Activated CD8-positive, alpha-beta T cell treated with anti-CD3 and anti-CD28 coated beads, Interleukin-2, amount 10 ng/mL, durations not matched to agents 7 days and 5 days (primary cell): ENCODE results near the gene SLC39A7. TPM values are rescaled to one million over a fixed set of nuclear protein-coding genes. Genes with fewer than 3 reads are reported as not detected.
A peak's percentile ranks its signal among the peaks of the same experiment; 100 is the strongest.

Experiments used
- ATAC-seq: fragments of 150-1000 bp; cut with Tn5 transposase; one replicate; pipeline ENCODE4 v1.10.0; 2021; ENCODE audit warnings: moderate library complexity
- CTCF ChIA-PET: fragments of 350-600 bp; sonication (Branson Sonifier 250); formaldehyde crosslinking; loops from one replicate; lab custom pipeline; 2021; ENCODE audit warnings: antibody characterized with exemption; lab: Charles Lee
- POLR2A ChIA-PET: fragments of 350-600 bp; sonication (Branson Sonifier 250); formaldehyde crosslinking; loops from one replicate; lab custom pipeline; 2021; ENCODE audit warnings: antibody characterized with exemption; lab: Charles Lee
- DNase-seq: peaks from one replicate; pipeline ENCODE4 v3.0.0-alpha.2; 2020
- H3K27ac Mint-ChIP-seq: one replicate; pipeline ENCODE4 v1.8.0; 2021; ENCODE audit warnings: mild to moderate bottlenecking, mixed read lengths
- H3K27me3 Mint-ChIP-seq: one replicate; pipeline ENCODE4 v1.8.0; 2021; ENCODE audit warnings: low read depth, mixed read lengths
- H3K36me3 Mint-ChIP-seq: one replicate; pipeline ENCODE4 v1.8.0; 2021; ENCODE audit warnings: low read depth, mixed read lengths
- H3K4me1 Mint-ChIP-seq: one replicate; pipeline ENCODE4 v1.8.0; 2021; ENCODE audit warnings: low read depth, mixed read lengths
- H3K4me3 Mint-ChIP-seq: one replicate; pipeline ENCODE4 v1.8.0; 2021; ENCODE audit warnings: mild to moderate bottlenecking, mixed read lengths
- H3K9me3 Mint-ChIP-seq: one replicate; pipeline ENCODE4 v1.8.0; 2022; ENCODE audit warnings: mixed read lengths; ENCODE audit not compliant: insufficient read depth
- total RNA-seq, 2 experiments: library from RNA; stranded (reverse); gene quantifications; one replicate each; pipeline ENCODE4 v1.2.3, GENCODE V29; 2021

The SLC39A7 gene
- total RNA-seq, 2 experiments from 2014 or later: 45.6 to 50.8 TPM

- Mint-ChIP-seq H3K9me3 (peaks cover 15% of the 10 kb centered on the region), H3K4me3 (no peak overlapping the region), H3K36me3 (peaks cover 23% of the 10 kb centered on the region), H3K27ac (peak overlapping the region; percentile 16), H3K27me3 (no peaks in the 10 kb centered on the region), H3K4me1 (peaks cover 24% of the 10 kb centered on the region)
- ChIA-PET POLR2A (no interaction called here), CTCF (no interaction called here)
- ATAC-seq (no peak), DNase-seq (no peak)
Measured at GRCh38 chr6:33181141-33181540, 19.5 kb upstream of the SLC39A7 start.

- Mint-ChIP-seq H3K36me3 (peaks cover 23% of the 10 kb centered on the region), H3K4me3 (peak overlapping the region; percentile 39), H3K9me3 (peaks cover 15% of the 10 kb centered on the region), H3K27ac (peak overlapping the region; percentile 97), H3K27me3 (peaks cover 12% of the 10 kb centered on the region), H3K4me1 (peaks cover 24% of the 10 kb centered on the region)
- peak; percentile 32 for ATAC-seq
- POLR2A ChIA-PET: interaction anchor here (0.8 to 1.1 kb wide), 3 partner anchors 65 to 211 kb away, joined by 3 to 5 read pairs (median 3); no protein-coding TSS in a partner anchor
- CTCF ChIA-PET: interaction anchor here (0.8 to 2.2 kb wide), 13 partner anchors 8 to 68 kb away, joined by 3 to 19 read pairs (median 4); partner anchors contain the start of gene COL11A2
- DNase-seq: no peak
Measured at GRCh38 chr6:33183071-33183683, 17.5 kb upstream of the SLC39A7 start.

GRCh38 chr6:33185190-33185589 is 15.5 kb upstream of the SLC39A7 start:
- no peak overlapping the region for H3K4me3 Mint-ChIP-seq
- H3K9me3 Mint-ChIP-seq: peaks cover 15% of the 10 kb centered on the region
- DNase-seq: no peak
- peaks cover 24% of the 10 kb centered on the region for H3K4me1 Mint-ChIP-seq
- CTCF ChIA-PET: no interaction called here
- peak overlapping the region; percentile 97 for H3K27ac Mint-ChIP-seq
- H3K27me3 Mint-ChIP-seq: peaks cover 20% of the 10 kb centered on the region
- H3K36me3 Mint-ChIP-seq: peaks cover 23% of the 10 kb centered on the region
- ATAC-seq: no peak
- POLR2A ChIA-PET: no interaction called here

- Mint-ChIP-seq H3K27ac (no peak overlapping the region), H3K4me3 (no peak overlapping the region), H3K4me1 (peaks cover 24% of the 10 kb centered on the region), H3K9me3 (peaks cover 15% of the 10 kb centered on the region), H3K36me3 (peaks cover 23% of the 10 kb centered on the region), H3K27me3 (peaks cover 23% of the 10 kb centered on the region)
- ChIA-PET CTCF (no interaction called here), POLR2A (interaction anchor here (0.9 kb wide), 1 partner anchor 15 kb away, joined by 3 read pairs; the partner anchor contains the start of genes RXRB and SLC39A7)
- no peak for ATAC-seq
- no peak for DNase-seq
Measured at GRCh38 chr6:33185654-33186187, 14.9 kb upstream of the SLC39A7 start.

- DNase-seq (no peak), ATAC-seq (no peak)
- peaks cover 11% of the 10 kb centered on the region for H3K9me3 Mint-ChIP-seq
- POLR2A ChIA-PET: interaction anchor here (1.2 kb wide), 1 partner anchor 42 kb away, joined by 3 read pairs; no protein-coding TSS in a partner anchor
- CTCF ChIA-PET: no interaction called here
- H3K27me3 Mint-ChIP-seq: peaks cover 39% of the 10 kb centered on the region
- no peak overlapping the region for H3K27ac Mint-ChIP-seq
- no peak overlapping the region for H3K4me3 Mint-ChIP-seq
- H3K36me3 Mint-ChIP-seq: peaks cover 21% of the 10 kb centered on the region
- H3K4me1 Mint-ChIP-seq: peaks cover 23% of the 10 kb centered on the region
Measured at GRCh38 chr6:33187809-33188208, 12.9 kb upstream of the SLC39A7 start.

- POLR2A ChIA-PET: no interaction called here
- Mint-ChIP-seq H3K27me3 (peaks cover 40% of the 10 kb centered on the region), H3K4me1 (peaks cover 13% of the 10 kb centered on the region), H3K27ac (no peak overlapping the region), H3K36me3 (peaks cover 13% of the 10 kb centered on the region), H3K4me3 (no peak overlapping the region), H3K9me3 (no peaks in the 10 kb centered on the region)
- CTCF ChIA-PET: interaction anchor here (1.3 to 1.9 kb wide), 4 partner anchors 8 to 63 kb away, joined by 3 to 9 read pairs (median 6); no protein-coding TSS in a partner anchor
- ATAC-seq (no peak), DNase-seq (no peak)
Measured at GRCh38 chr6:33189164-33189563, 11.5 kb upstream of the SLC39A7 start.

- Mint-ChIP-seq H3K27me3 (peaks cover 40% of the 10 kb centered on the region), H3K4me1 (peaks cover 6% of the 10 kb centered on the region), H3K4me3 (no peak overlapping the region), H3K27ac (no peak overlapping the region), H3K9me3 (no peaks in the 10 kb centered on the region), H3K36me3 (peaks cover 13% of the 10 kb centered on the region)
- POLR2A ChIA-PET: no interaction called here
- CTCF ChIA-PET: interaction anchor here (0.8 to 1.9 kb wide), 5 partner anchors 8 to 66 kb away, joined by 3 to 9 read pairs (median 5); no protein-coding TSS in a partner anchor
- DNase-seq (no peak), ATAC-seq (no peak)
Measured at GRCh38 chr6:33189625-33190448, 10.8 kb upstream of the SLC39A7 start.

- Mint-ChIP-seq H3K27me3 (peaks cover 40% of the 10 kb centered on the region), H3K27ac (no peak overlapping the region), H3K36me3 (peaks cover 20% of the 10 kb centered on the region)
Measured at GRCh38 chr6:33190504-33191107, 10.1 kb upstream of the SLC39A7 start.

GRCh38 chr6:33191383-33192104 is 9.1 kb upstream of the SLC39A7 start:
- H3K27ac Mint-ChIP-seq: no peak overlapping the region
- ChIA-PET POLR2A (interaction anchor here (0.7 kb wide), 1 partner anchor 58 kb away, joined by 4 read pairs; no protein-coding TSS in a partner anchor), CTCF (interaction anchor here (1.1 to 1.2 kb wide), 2 partner anchors 8 to 57 kb away, joined by 3 read pairs; no protein-coding TSS in a partner anchor)
- ATAC-seq (no peak), DNase-seq (no peak)
- H3K4me3 Mint-ChIP-seq: no peak overlapping the region
- H3K9me3 Mint-ChIP-seq: no peaks in the 10 kb centered on the region
- H3K36me3 Mint-ChIP-seq: peaks cover 28% of the 10 kb centered on the region
- peaks cover 5% of the 10 kb centered on the region for H3K4me1 Mint-ChIP-seq
- peaks cover 39% of the 10 kb centered on the region for H3K27me3 Mint-ChIP-seq

More at GRCh38 chr6:33190504-33191107, 10.1 kb upstream of the SLC39A7 start:
- H3K4me1 Mint-ChIP-seq: peaks cover 5% of the 10 kb centered on the region
- no peaks in the 10 kb centered on the region for H3K9me3 Mint-ChIP-seq
- POLR2A ChIA-PET: no interaction called here
- DNase-seq: no peak
- no peak overlapping the region for H3K4me3 Mint-ChIP-seq
- CTCF ChIA-PET: interaction anchor here (0.8 to 1.9 kb wide), 5 partner anchors 7 to 66 kb away, joined by 3 to 9 read pairs (median 5); no protein-coding TSS in a partner anchor
- no peak for ATAC-seq

- POLR2A ChIA-PET: interaction anchor here (0.7 kb wide), 1 partner anchor 58 kb away, joined by 4 read pairs; no protein-coding TSS in a partner anchor
- H3K27me3 Mint-ChIP-seq: peaks cover 36% of the 10 kb centered on the region
- peaks cover 8% of the 10 kb centered on the region for H3K4me1 Mint-ChIP-seq
- CTCF ChIA-PET: interaction anchor here (1.1 to 1.2 kb wide), 2 partner anchors 8 to 56 kb away, joined by 3 read pairs; no protein-coding TSS in a partner anchor
- DNase-seq (no peak), ATAC-seq (peak; percentile 50)
- no peaks in the 10 kb centered on the region for H3K9me3 Mint-ChIP-seq
- H3K4me3 Mint-ChIP-seq: no peak within 1 kb of the TSS
- no peak within 1 kb of the TSS for H3K27ac Mint-ChIP-seq
- peaks cover 30% of the 10 kb centered on the region for H3K36me3 Mint-ChIP-seq
Measured at GRCh38 chr6:33192105-33192646, 8.5 kb upstream of the SLC39A7 start, which contains the start of gene COL11A2. Gene COL11A2 (minus strand): TSS chr6:33192467. CDS start chr6:33192240, 227 bp downstream.
